Measurements from ENCODE around the gene ATXN1. TPM values are rescaled to one million over a fixed set of nuclear protein-coding genes. Genes with fewer than 3 reads are reported as not detected.
A peak's percentile ranks its signal among the peaks of the same experiment; 100 is the strongest.
"Not testable (repeated sequence)": the region's sequence is repeated elsewhere in the genome, so short reads cannot be mapped to it uniquely, and the experiment has no call there.

Gene ATXN1
- total RNA-seq, 4 donors from 2014 or later = 48.7 to 166 (median 105) TPM

DNA sequence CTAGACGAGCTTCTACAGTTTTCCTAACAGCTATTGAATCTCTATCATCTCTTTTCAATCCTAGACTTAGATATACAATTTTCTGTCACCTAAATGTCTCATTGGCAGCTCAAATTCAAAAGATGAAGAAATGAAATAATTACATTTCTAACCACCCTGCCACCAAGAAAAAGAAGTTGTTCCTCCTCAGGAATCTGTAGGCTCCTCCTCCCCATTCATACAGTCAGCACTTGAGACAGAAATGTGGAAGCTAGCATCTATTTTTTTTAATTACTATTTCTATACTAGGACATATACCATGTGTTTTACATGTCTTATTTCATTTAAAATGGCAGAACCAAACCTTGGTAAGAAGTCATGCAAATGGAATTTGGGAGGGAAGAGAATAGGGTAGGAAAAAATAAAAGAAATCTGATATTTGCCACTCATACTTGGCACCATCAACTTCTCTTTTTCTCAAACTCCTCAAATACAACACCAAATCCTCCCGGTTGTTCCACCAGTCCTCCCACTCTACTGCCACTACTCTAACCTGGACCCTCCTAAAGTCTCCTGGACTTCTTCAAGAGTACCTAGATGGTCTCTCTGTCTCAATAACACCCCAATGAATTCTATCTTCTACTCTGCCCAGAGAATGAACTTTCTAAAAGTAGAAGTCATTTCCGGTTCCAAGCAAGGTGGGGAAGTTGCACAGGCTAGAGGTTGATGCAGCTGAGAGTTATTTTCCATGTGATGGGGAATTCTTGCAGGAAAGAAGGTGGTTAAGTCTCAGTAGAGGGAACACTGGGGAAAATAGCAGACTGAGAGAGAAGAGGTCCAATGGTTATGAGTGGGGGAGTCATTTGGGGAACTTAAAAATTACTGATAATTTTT is 54.1 kb downstream of the ATXN1 start:
- 78 to 81% methylated on average over 2 to 3 of the region's 3 CpGs for WGBS, 2 donors (ENCODE audit: low coverage in 1 of 2)
- Histone ChIP-seq H3K4me1 (peaks cover 0 to 52% (median 5%) of the 10 kb centered on the region in 4 donors), H3K27me3 (no peaks in the 10 kb centered on the region), H3K4me3 (no peak overlapping the region), H3K9me3 (no peaks in the 10 kb centered on the region), H3K27ac (peak overlapping the region in 2 of 4 donors; percentile 13 to 20), H3K36me3 (no peaks in the 10 kb centered on the region)
- in situ Hi-C loops (cut with MboI; ENCODE audit: low pct_ligation_motif_present in 1 of 4, low pct_unique_long_range_greater_than_20kb in 1 of 4, low sequenced_read_pairs in 3 of 4) (no loop called here), intact Hi-C loops (cut with DNase I; ENCODE audit: low total_unique reads) (no loop called here)
- TF ChIP-seq, protein P1, sequence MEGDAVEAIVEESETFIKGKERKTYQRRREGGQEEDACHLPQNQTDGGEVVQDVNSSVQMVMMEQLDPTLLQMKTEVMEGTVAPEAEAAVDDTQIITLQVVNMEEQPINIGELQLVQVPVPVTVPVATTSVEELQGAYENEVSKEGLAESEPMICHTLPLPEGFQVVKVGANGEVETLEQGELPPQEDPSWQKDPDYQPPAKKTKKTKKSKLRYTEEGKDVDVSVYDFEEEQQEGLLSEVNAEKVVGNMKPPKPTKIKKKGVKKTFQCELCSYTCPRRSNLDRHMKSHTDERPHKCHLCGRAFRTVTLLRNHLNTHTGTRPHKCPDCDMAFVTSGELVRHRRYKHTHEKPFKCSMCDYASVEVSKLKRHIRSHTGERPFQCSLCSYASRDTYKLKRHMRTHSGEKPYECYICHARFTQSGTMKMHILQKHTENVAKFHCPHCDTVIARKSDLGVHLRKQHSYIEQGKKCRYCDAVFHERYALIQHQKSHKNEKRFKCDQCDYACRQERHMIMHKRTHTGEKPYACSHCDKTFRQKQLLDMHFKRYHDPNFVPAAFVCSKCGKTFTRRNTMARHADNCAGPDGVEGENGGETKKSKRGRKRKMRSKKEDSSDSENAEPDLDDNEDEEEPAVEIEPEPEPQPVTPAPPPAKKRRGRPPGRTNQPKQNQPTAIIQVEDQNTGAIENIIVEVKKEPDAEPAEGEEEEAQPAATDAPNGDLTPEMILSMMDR (IDR thresholded peaks at IDR 0.05) = no peak
- TF ChIP-seq POLR2AphosphoS5 (IDR thresholded peaks at IDR 0.05) (no peak), EP300 (IDR thresholded peaks at IDR 0.05; ENCODE audit: low read depth) (no peak), POLR2A (IDR thresholded peaks at IDR 0.05) (no peak)
- DNase-seq = no peak

GRCh38 chr6:16706491-16706890 is 54.8 kb downstream of the ATXN1 start:
- H3K36me3 ChIP-seq; DNase-seq; in situ Hi-C loops (cut with MboI; ENCODE audit: low pct_ligation_motif_present in 1 of 4, low pct_unique_long_range_greater_than_20kb in 1 of 4, low sequenced_read_pairs in 3 of 4); H3K4me3 ChIP-seq; H3K27me3 ChIP-seq; intact Hi-C loops (cut with DNase I; ENCODE audit: low total_unique reads); H3K9me3 ChIP-seq: not testable (repeated sequence)
- 88 to 100% methylated on average over 3 to 7 of the region's 7 CpGs for WGBS, 2 donors (ENCODE audit: low coverage in 1 of 2)
- peaks cover 0 to 46% (median 5%) of the 10 kb centered on the region in 4 donors for H3K4me1 ChIP-seq
- peak overlapping the region in 2 of 4 donors; percentile 13 to 20 for H3K27ac ChIP-seq

GRCh38 chr6:16706029-16706428 is 55.2 kb downstream of the ATXN1 start:
- TF ChIP-seq, protein P1 (IDR thresholded peaks at IDR 0.05) = no peak
- no peak for TF ChIP-seq EP300 (IDR thresholded peaks at IDR 0.05; ENCODE audit: low read depth)
- TF ChIP-seq POLR2AphosphoS5 (IDR thresholded peaks at IDR 0.05) = no peak
- TF ChIP-seq POLR2A (IDR thresholded peaks at IDR 0.05) = no peak
- H3K9me3 ChIP-seq = no peaks in the 10 kb centered on the region
- no peak overlapping the region for H3K27ac ChIP-seq
- WGBS, 2 donors (ENCODE audit: low coverage in 1 of 2) = 96 to 100% methylated on average over 4 of the region's 4 CpGs
- DNase-seq = no peak
- peaks cover 0 to 42% (median 5%) of the 10 kb centered on the region in 4 donors for H3K4me1 ChIP-seq
- no peaks in the 10 kb centered on the region for H3K36me3 ChIP-seq
- H3K4me3 ChIP-seq = no peak overlapping the region
- H3K27me3 ChIP-seq = no peaks in the 10 kb centered on the region
- intact Hi-C loops (cut with DNase I; ENCODE audit: low total_unique reads) = no loop called here
- in situ Hi-C loops (cut with MboI; ENCODE audit: low pct_ligation_motif_present in 1 of 4, low pct_unique_long_range_greater_than_20kb in 1 of 4, low sequenced_read_pairs in 3 of 4) = no loop called here

- WGBS, 2 donors (ENCODE audit: low coverage in 1 of 2) = 73 to 85% methylated on average over 4 to 6 of the region's 6 CpGs
- Histone ChIP-seq H3K4me3 (no peak overlapping the region), H3K27me3 (no peaks in the 10 kb centered on the region), H3K9me3 (no peaks in the 10 kb centered on the region), H3K27ac (peak overlapping the region; percentile 36 to 64 (median 53)), H3K36me3 (no peaks in the 10 kb centered on the region), H3K4me1 (peaks cover 0 to 42% (median 6%) of the 10 kb centered on the region in 4 donors)
- intact Hi-C loops (cut with DNase I; ENCODE audit: low total_unique reads) = no loop called here
- in situ Hi-C loops (cut with MboI; ENCODE audit: low pct_ligation_motif_present in 1 of 4, low pct_unique_long_range_greater_than_20kb in 1 of 4, low sequenced_read_pairs in 3 of 4) = no loop called here
- no peak for DNase-seq
- TF ChIP-seq POLR2A (IDR thresholded peaks at IDR 0.05) (no peak), EP300 (IDR thresholded peaks at IDR 0.05; ENCODE audit: low read depth) (no peak), POLR2AphosphoS5 (IDR thresholded peaks at IDR 0.05) (no peak)
- TF ChIP-seq, protein P1 (IDR thresholded peaks at IDR 0.05) = no peak
These were observed 55.9 kb downstream of the ATXN1 start for GRCh38 chr6:16705081-16705993.

Data from transverse colon (tissue), 4 donors.